Chondrocyte (in vitro differentiated cells): ENCODE data around the gene MFSD2A. TPM values are rescaled to one million over a fixed set of nuclear protein-coding genes. Genes with fewer than 3 reads are reported as not detected.
"Not testable (repeated sequence)": the region's sequence is repeated elsewhere in the genome, so short reads cannot be mapped to it uniquely, and the experiment has no call there.

ENCODE experiments used
- DNase-seq: peaks from one replicate; pipeline ENCODE4 v3.0.0; 2021; ENCODE audit warnings: mixed read lengths, low spot score
- H3K27ac Mint-ChIP-seq: one replicate; pipeline ENCODE4 v1.8.0; 2021; ENCODE audit warnings: mild to moderate bottlenecking, moderate library complexity, mixed read lengths; ENCODE audit not compliant: unreplicated experiment
- H3K27me3 Mint-ChIP-seq: 2 replicates; pipeline ENCODE4 v1.8.0; 2021; ENCODE audit warnings: low read depth, mixed read lengths
- H3K36me3 Mint-ChIP-seq: 2 replicates; pipeline ENCODE4 v1.8.0; 2021; ENCODE audit warnings: low read depth, mixed read lengths
- H3K4me1 Mint-ChIP-seq: 2 replicates; pipeline ENCODE4 v1.8.0; 2021; ENCODE audit warnings: low read depth, mild to moderate bottlenecking, mixed read lengths
- H3K4me3 Mint-ChIP-seq: one replicate; pipeline ENCODE4 v1.8.0; 2021; ENCODE audit warnings: mild to moderate bottlenecking, moderate library complexity, mixed read lengths; ENCODE audit not compliant: unreplicated experiment
- H3K9me3 Mint-ChIP-seq: 2 replicates; pipeline ENCODE4 v1.8.0; 2021; ENCODE audit warnings: low read depth, mixed read lengths
- CTCF ChIP-seq: fragments of 200-600 bp; sonication (generic); IDR thresholded peaks from 2 replicates; pipeline ENCODE4 v1.5.0; 2021; ENCODE audit warnings: antibody characterized with exemption, mild to moderate bottlenecking, moderate library complexity
- total RNA-seq: library from RNA; stranded (reverse); gene quantifications from 3 replicates; pipeline ENCODE4 v1.2.1, GENCODE V29; 2021

The MFSD2A gene
- total RNA-seq, 1 donor from 2014 or later: 1.4 TPM

GRCh38 chr1:39958403-39959200 is 3.7 kb downstream of the MFSD2A start:
- Mint-ChIP-seq H3K4me1 (peaks cover 35% of the 10 kb centered on the region), H3K27ac (no peak overlapping the region), H3K4me3 (no peak overlapping the region), H3K9me3 (no peaks in the 10 kb centered on the region), H3K36me3 (no peaks in the 10 kb centered on the region), H3K27me3 (no peaks in the 10 kb centered on the region)
- no peak for TF ChIP-seq CTCF
- DNase-seq: no peak

GRCh38 chr1:39959651-39960333 is 4.8 kb downstream of the MFSD2A start:
- TF ChIP-seq CTCF: no peak
- Mint-ChIP-seq H3K9me3 (no peaks in the 10 kb centered on the region), H3K4me1 (peaks cover 29% of the 10 kb centered on the region), H3K27me3 (no peaks in the 10 kb centered on the region), H3K27ac (no peak overlapping the region), H3K36me3 (no peaks in the 10 kb centered on the region), H3K4me3 (no peak overlapping the region)
- DNase-seq: no peak

GRCh38 chr1:39960431-39960958 is 5.5 kb downstream of the MFSD2A start:
- Mint-ChIP-seq H3K9me3 (no peaks in the 10 kb centered on the region), H3K4me3 (no peak overlapping the region), H3K27me3 (no peaks in the 10 kb centered on the region), H3K4me1 (peaks cover 26% of the 10 kb centered on the region), H3K27ac (no peak overlapping the region), H3K36me3 (no peaks in the 10 kb centered on the region)
- TF ChIP-seq CTCF: no peak
- no peak for DNase-seq

GRCh38 chr1:39962450-39962825 is 7.5 kb downstream of the MFSD2A start:
- Mint-ChIP-seq H3K27me3 (no peaks in the 10 kb centered on the region), H3K4me3 (no peak overlapping the region), H3K36me3 (no peaks in the 10 kb centered on the region), H3K9me3 (no peaks in the 10 kb centered on the region), H3K27ac (no peak overlapping the region), H3K4me1 (peaks cover 11% of the 10 kb centered on the region)
- no peak for DNase-seq
- TF ChIP-seq CTCF: no peak

GRCh38 chr1:39962964-39963363 is 8.0 kb downstream of the MFSD2A start:
- H3K9me3 Mint-ChIP-seq, H3K27ac Mint-ChIP-seq, H3K4me1 Mint-ChIP-seq, H3K27me3 Mint-ChIP-seq, H3K36me3 Mint-ChIP-seq, H3K4me3 Mint-ChIP-seq, DNase-seq: not testable (repeated sequence)
